ENCODE data around the gene LIMS2.

DNA sequence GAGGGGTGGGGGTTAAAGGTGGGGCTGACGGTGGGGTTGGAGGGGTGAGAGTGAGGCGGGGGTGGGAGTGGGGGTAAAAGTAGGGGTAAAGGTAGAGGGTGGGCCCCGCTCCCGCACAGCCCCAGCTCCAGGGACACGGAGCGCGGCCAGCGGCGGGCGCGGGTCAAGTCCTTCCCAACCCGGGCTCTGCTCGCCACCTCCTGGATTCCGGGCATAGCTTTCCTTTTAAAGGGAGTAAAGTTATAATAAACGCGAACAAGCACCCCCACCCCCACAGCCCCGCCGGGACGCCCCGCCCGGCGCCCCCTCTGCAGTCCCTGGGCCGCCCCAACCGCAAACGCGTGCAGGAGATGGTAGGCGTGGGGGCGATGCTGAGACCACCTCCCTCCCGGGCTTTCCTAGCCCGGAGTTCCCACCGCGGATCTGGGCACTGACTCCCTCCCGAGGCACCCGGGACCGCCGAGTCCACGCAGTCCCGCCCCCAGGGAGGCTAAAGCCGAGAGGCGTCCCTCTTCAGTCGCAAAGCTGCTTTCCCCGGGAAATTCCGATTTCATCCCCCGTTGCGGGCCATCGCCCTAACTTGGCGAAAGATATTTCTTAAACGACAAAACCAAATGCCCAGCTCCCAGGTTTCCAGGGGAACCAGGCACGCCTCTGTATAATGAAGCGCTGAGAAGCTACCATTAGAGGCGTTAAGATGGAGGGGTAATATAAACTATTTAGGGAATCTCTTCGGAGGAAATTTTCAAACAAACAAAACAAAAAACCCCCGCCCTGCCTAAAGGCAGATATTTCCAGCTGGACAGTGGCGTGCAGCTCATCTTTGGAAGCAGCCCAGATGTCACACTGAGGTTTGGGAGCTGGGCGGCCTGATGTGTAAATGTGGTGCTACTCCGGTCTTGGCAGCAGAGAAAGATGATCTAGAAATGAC is at the start of gene LIMS2:
- TF ChIP-seq GATA2 (IDR thresholded peaks at IDR 0.05; ENCODE audit: low read depth, low read length) (no peak), GATA3 (IDR thresholded peaks at IDR 0.05; ENCODE audit: low read depth, low read length) (no peak)

Measured in SH-SY5Y (cell line).